GM12872 (cell line): ENCODE measurements around the gene TVP23A.

ENCODE experiments used
- TF ChIP-seq, protein P1 (sequence below): IDR thresholded peaks from 3 replicates; pipeline ENCODE4 v1.5.1; 2011; ENCODE audit warnings: low read depth, mild to moderate bottlenecking, low read length, moderate library complexity; ENCODE audit not compliant: insufficient read depth

The TVP23A gene

GRCh38 chr16:10834766-10835165 is 16.2 kb upstream of the TVP23A start:
- TF ChIP-seq, protein P1, sequence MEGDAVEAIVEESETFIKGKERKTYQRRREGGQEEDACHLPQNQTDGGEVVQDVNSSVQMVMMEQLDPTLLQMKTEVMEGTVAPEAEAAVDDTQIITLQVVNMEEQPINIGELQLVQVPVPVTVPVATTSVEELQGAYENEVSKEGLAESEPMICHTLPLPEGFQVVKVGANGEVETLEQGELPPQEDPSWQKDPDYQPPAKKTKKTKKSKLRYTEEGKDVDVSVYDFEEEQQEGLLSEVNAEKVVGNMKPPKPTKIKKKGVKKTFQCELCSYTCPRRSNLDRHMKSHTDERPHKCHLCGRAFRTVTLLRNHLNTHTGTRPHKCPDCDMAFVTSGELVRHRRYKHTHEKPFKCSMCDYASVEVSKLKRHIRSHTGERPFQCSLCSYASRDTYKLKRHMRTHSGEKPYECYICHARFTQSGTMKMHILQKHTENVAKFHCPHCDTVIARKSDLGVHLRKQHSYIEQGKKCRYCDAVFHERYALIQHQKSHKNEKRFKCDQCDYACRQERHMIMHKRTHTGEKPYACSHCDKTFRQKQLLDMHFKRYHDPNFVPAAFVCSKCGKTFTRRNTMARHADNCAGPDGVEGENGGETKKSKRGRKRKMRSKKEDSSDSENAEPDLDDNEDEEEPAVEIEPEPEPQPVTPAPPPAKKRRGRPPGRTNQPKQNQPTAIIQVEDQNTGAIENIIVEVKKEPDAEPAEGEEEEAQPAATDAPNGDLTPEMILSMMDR = no peak

GRCh38 chr16:10834130-10834529 is 15.5 kb upstream of the TVP23A start:
- TF ChIP-seq, protein P1 = no peak

DNA sequence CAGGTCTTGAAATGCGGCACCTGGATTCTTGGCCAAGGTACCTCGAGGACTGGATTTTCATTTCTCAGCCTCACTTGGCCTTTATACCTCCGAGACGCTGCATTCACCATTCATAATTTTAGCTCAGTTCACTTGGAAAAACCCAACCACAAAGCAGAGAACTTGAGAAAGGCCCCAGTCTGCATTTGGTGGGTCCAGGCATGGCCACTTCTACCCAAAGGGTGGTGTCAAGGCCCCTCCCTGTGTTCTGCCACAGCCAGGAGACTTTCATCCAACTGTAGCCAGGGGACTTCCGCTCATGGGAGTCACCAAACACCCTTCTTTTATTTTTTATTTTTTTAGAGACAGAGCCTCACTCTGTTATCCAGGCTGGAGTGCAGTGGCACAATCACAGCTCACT is 14.7 kb upstream of the TVP23A start:
- TF ChIP-seq, protein P1 = no peak

GRCh38 chr16:10831894-10832886 is 13.6 kb upstream of the TVP23A start:
- TF ChIP-seq, protein P1 = no peak

DNA sequence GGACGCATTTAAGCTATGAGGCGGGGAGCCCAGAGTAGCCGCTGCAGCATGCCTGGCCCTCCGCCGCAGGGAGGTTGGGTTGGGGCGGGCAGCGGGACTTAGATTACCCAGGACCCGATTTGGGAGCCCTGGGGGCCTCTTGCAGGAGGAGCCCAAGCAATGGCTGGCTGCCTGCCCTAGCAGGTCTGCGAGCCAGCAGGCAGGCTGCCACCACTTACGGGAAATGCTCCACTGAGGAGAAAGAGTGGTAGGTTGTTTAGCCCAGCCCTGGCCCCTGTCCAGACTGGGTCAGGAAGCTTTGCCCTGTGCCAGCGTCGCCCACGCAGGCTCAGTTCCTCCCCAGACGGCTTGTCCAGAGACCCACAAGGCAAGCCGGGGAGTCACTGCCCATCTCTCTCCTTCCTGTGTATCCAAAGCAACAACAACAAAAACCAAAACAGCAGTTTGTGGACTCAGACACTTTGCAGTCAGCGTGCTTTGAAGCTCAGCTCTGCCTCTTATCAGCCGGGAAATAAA is 10.3 kb upstream of the TVP23A start:
- TF ChIP-seq, protein P1 = no peak

DNA sequence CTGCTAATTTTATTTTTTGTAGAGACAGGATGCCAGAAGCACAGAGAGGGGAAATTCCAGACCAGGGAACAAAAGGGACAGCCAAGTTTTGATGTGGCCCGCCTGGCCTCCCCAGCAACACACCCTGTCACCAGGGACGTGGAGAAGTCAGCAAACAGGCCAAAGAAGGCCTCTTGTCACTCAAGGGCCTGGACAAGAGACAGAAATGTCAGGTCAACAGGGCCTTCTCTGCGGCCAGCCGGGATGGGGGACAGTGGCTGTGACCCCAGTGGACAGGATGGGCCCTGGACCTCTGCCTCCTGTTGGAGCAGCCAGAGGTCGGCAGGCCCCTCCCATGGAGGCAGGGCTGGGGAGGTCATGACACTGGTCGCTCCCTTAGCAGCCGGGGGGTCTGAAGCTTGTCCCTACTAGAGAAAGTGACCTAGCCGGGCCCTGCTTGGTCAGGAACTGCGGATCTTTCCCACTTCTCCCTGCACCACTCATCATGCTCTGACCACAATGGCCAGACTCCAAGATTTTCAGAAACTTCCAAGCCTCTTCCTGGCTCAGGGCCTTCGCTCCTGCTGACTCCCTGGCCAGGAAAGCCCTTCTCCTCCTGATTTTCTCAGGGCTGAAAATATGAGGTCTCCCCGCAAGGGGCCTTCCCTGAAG is 9.2 kb upstream of the TVP23A start:
- TF ChIP-seq, protein P1 = no peak
